Cardiac fibroblast (primary cell): ENCODE data around the gene SLC39A10.

Experiments
- DNase-seq, 2 donors: peaks; one replicate each; pipeline versions ENCODE4 v3.0.0 to v3.0.0-alpha.2; 2010; ENCODE audit warnings: low read depth in 2 of 2
- H3K4me3 ChIP-seq, 2 donors: replicated peaks in 1 of 2; 1 replicate in 1 of 2; 2 replicates in 1 of 2; pipeline ENCODE4 v1.5.1; 2011; ENCODE audit warnings: low read depth in 2 of 2, low read length in 2 of 2, mild to moderate bottlenecking in 2 of 2, moderate library complexity in 1 of 2
- CTCF ChIP-seq: IDR thresholded peaks from one replicate; pipeline ENCODE4 v1.5.1; 2011; ENCODE audit warnings: low read depth, mild to moderate bottlenecking, low read length, inconsistent platforms

The SLC39A10 gene

GRCh38 chr2:195656859-195657633 is at the start of gene SLC39A10:
SLC39A10 (plus strand) TSS chr2:195657226; CDS start chr2:195680043, 22,817 bp downstream.
- peak within 1 kb of the TSS; percentile 85 to 91 for H3K4me3 ChIP-seq
- DNase-seq: peak; percentile 98 to 99
- TF ChIP-seq CTCF: no peak

GRCh38 chr2:195608768-195609454 is 48.1 kb upstream of the SLC39A10 start:
- no peak for DNase-seq
- no peak overlapping the region for H3K4me3 ChIP-seq
- no peak for TF ChIP-seq CTCF

- TF ChIP-seq CTCF: no peak
- H3K4me3 ChIP-seq: no peak overlapping the region
- no peak for DNase-seq
Measured at GRCh38 chr2:195610717-195611116, 46.3 kb upstream of the SLC39A10 start.

GRCh38 chr2:195612611-195613495 is 44.2 kb upstream of the SLC39A10 start:
- DNase-seq: peak; percentile 75 to 80
- TF ChIP-seq CTCF: no peak

GRCh38 chr2:195613922-195614321 is 43.1 kb upstream of the SLC39A10 start:
- DNase-seq: peak; percentile 61 to 89
- no peak overlapping the region for H3K4me3 ChIP-seq
- TF ChIP-seq CTCF: no peak

More at GRCh38 chr2:195612611-195613495, 44.2 kb upstream of the SLC39A10 start:
- H3K4me3 ChIP-seq: peak overlapping the region in 1 of 2 donors; percentile 30

- no peak overlapping the region for H3K4me3 ChIP-seq
- peak in 1 of 2 donors; percentile 40 for DNase-seq
- TF ChIP-seq CTCF: no peak
Measured at GRCh38 chr2:195619590-195619989, 37.4 kb upstream of the SLC39A10 start.
